ENCODE measurements around the gene KCNAB1. TPM values are rescaled to one million over a fixed set of nuclear protein-coding genes. Genes with fewer than 3 reads are reported as not detected.

KCNAB1 gene
- total RNA-seq, 1 experiment from 2014 or later = not detected

GRCh38 chr3:156421534-156421933 is 301.2 kb downstream of the KCNAB1 start:
- no peak overlapping the region for H3K4me2 ChIP-seq (ENCODE audit: low read length)
- intact Hi-C loops (cut with micrococcal nuclease) = no loop called here
- no peaks in the 10 kb centered on the region for H3K27me3 ChIP-seq (ENCODE audit: low read length)
- H3K27ac ChIP-seq (ENCODE audit: low read length) = no peak overlapping the region
- BruUV-seq (replicated peaks) = no TSS peak
- H3K36me3 ChIP-seq (ENCODE audit: low read depth, low read length) = no peaks in the 10 kb centered on the region
- H4K20me1 ChIP-seq (ENCODE audit: low read length) = 0 out of 2 replicates have a peak, but pooled peaks cover 6% of the 10 kb centered on the region
- H3F3A ChIP-seq (ENCODE audit: low read length, unreplicated experiment) = no peaks in the 10 kb centered on the region
- no peak overlapping the region for H3K4me3 ChIP-seq (ENCODE audit: low read length)
- TF ChIP-seq EZH2phosphoT487 (IDR thresholded peaks at IDR 0.05; ENCODE audit: borderline replicate concordance, low read length) (no peak), CTCF (conservative IDR thresholded peaks at IDR 0.05; ENCODE audit: low read depth, low read length) (no peak), EZH2 (IDR thresholded peaks at IDR 0.05; ENCODE audit: low read length, unreplicated experiment) (no peak)
- H3K9me2 ChIP-seq (replicated peaks; ENCODE audit: low read length) = no peaks in the 10 kb centered on the region
- no peak for DNase-seq
- ATAC-seq = no peak
- H2AFZ ChIP-seq (ENCODE audit: low read length) = no peak overlapping the region
- peaks cover 14% of the 10 kb centered on the region for H3K4me1 ChIP-seq (ENCODE audit: insufficient read depth, low read length)
- H3K79me2 ChIP-seq (ENCODE audit: low read length) = no peaks in the 10 kb centered on the region
- ChIA-PET CTCF (no interaction called here), POLR2A (ENCODE audit: unreplicated experiment) (no interaction called here)
- H3K9ac ChIP-seq (ENCODE audit: low read length) = no peak overlapping the region
- H3K9me3 ChIP-seq (ENCODE audit: low read length) = no peaks in the 10 kb centered on the region

- no peaks in the 10 kb centered on the region for H3F3A ChIP-seq (ENCODE audit: low read length, unreplicated experiment)
- H3K9ac ChIP-seq (ENCODE audit: low read length) = no peak overlapping the region
- no peaks in the 10 kb centered on the region for H3K9me2 ChIP-seq (replicated peaks; ENCODE audit: low read length)
- no peaks in the 10 kb centered on the region for H3K36me3 ChIP-seq (ENCODE audit: low read depth, low read length)
- no peak overlapping the region for H2AFZ ChIP-seq (ENCODE audit: low read length)
- intact Hi-C loops (cut with micrococcal nuclease) = no loop called here
- ChIA-PET CTCF (interaction anchor here (0.8 kb wide), 1 partner anchor 9 kb away, joined by 3 read pairs; no protein-coding TSS in a partner anchor), POLR2A (ENCODE audit: unreplicated experiment) (interaction anchor here (0.6 kb wide), 1 partner anchor 43 kb away, joined by 9 read pairs; no protein-coding TSS in a partner anchor)
- no peaks in the 10 kb centered on the region for H3K79me2 ChIP-seq (ENCODE audit: low read length)
- H3K27me3 ChIP-seq (ENCODE audit: low read length) = no peaks in the 10 kb centered on the region
- H3K27ac ChIP-seq (ENCODE audit: low read length) = no peak overlapping the region
- no peaks in the 10 kb centered on the region for H3K4me1 ChIP-seq (ENCODE audit: insufficient read depth, low read length)
- H3K4me3 ChIP-seq (ENCODE audit: low read length) = no peak overlapping the region
- no peaks in the 10 kb centered on the region for H4K20me1 ChIP-seq (ENCODE audit: low read length)
- TF ChIP-seq EZH2 (IDR thresholded peaks at IDR 0.05; ENCODE audit: low read length, unreplicated experiment) (no peak), EZH2phosphoT487 (IDR thresholded peaks at IDR 0.05; ENCODE audit: borderline replicate concordance, low read length) (no peak), CTCF (conservative IDR thresholded peaks at IDR 0.05; ENCODE audit: low read depth, low read length) (no peak)
- ATAC-seq = no peak; the same call in 1 of the 2 replicates
- BruUV-seq (replicated peaks) = no TSS peak
- no peak overlapping the region for H3K4me2 ChIP-seq (ENCODE audit: low read length)
- no peak for DNase-seq
- no peaks in the 10 kb centered on the region for H3K9me3 ChIP-seq (ENCODE audit: low read length)
These were observed 304.4 kb downstream of the KCNAB1 start for GRCh38 chr3:156424758-156425157.

GRCh38 chr3:156425651-156426050 is 305.3 kb downstream of the KCNAB1 start:
- ChIA-PET CTCF (no interaction called here), POLR2A (ENCODE audit: unreplicated experiment) (interaction anchor here (0.5 kb wide), 1 partner anchor 108 kb away, joined by 3 read pairs; no protein-coding TSS in a partner anchor)
- H3K27ac ChIP-seq (ENCODE audit: low read length) = no peak overlapping the region
- H3K9me3 ChIP-seq (ENCODE audit: low read length) = no peaks in the 10 kb centered on the region
- no peaks in the 10 kb centered on the region for H3K4me1 ChIP-seq (ENCODE audit: insufficient read depth, low read length)
- TF ChIP-seq EZH2 (IDR thresholded peaks at IDR 0.05; ENCODE audit: low read length, unreplicated experiment) (no peak), EZH2phosphoT487 (IDR thresholded peaks at IDR 0.05; ENCODE audit: borderline replicate concordance, low read length) (no peak), CTCF (conservative IDR thresholded peaks at IDR 0.05; ENCODE audit: low read depth, low read length) (no peak)
- ATAC-seq = no peak
- no peak overlapping the region for H3K4me2 ChIP-seq (ENCODE audit: low read length)
- H4K20me1 ChIP-seq (ENCODE audit: low read length) = no peaks in the 10 kb centered on the region
- intact Hi-C loops (cut with micrococcal nuclease) = no loop called here
- H3K4me3 ChIP-seq (ENCODE audit: low read length) = no peak overlapping the region
- no peak overlapping the region for H2AFZ ChIP-seq (ENCODE audit: low read length)
- no peaks in the 10 kb centered on the region for H3K79me2 ChIP-seq (ENCODE audit: low read length)
- no peak for DNase-seq
- no peak overlapping the region for H3K9ac ChIP-seq (ENCODE audit: low read length)
- BruUV-seq (replicated peaks) = no TSS peak
- H3K27me3 ChIP-seq (ENCODE audit: low read length) = no peaks in the 10 kb centered on the region
- H3K9me2 ChIP-seq (replicated peaks; ENCODE audit: low read length) = no peaks in the 10 kb centered on the region
- H3K36me3 ChIP-seq (ENCODE audit: low read depth, low read length) = no peaks in the 10 kb centered on the region
- no peaks in the 10 kb centered on the region for H3F3A ChIP-seq (ENCODE audit: low read length, unreplicated experiment)

Measured in PC-3 (cell line).